PC-9 (cell line): ENCODE results near the gene LRRC72.

ENCODE experiments used
- CTCF ChIP-seq: fragments of 200-600 bp; sonication (generic); conservative IDR thresholded peaks from 2 replicates; pipeline ENCODE4 v1.6.1; 2017; ENCODE audit warnings: mixed run types, antibody characterized with exemption, mild to moderate bottlenecking, moderate library complexity
- EZH2 ChIP-seq: fragments of 200-600 bp; sonication (generic); IDR thresholded peaks from 2 replicates; pipeline ENCODE4 v1.8.0; 2017; ENCODE audit warnings: antibody characterized with exemption, low read depth

DNA sequence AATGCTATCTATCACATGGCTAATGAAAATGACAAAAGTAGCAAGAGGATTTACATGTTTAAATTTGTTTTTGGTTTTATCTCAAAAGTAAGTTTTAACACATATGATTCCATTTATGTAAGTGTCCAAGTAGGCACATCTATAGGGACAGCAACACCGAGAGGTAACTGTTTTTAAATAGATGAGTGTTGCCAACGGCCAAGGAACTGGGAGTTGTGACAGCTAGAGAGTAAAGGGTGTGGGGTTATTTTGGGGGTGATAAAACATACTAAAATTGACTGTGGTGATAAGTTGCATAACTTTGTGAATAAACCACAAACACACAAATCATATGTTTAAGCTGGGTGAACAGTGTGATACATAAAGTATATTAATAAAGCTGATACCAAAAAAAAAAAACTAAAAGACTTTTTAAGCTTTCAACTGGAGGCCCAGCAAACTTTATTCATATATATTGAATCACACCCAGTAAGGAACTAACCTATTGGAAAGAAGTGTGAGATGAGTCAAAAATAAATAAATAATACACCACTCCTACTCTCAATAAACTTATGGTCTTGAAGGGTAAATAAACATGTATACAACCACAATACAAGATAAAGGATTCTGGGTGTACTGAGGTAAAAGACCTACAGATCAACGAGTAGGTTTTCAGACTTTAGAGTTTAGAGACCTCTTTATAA lies 33.0 kb downstream of the LRRC72 start:
- no peak for TF ChIP-seq CTCF
- TF ChIP-seq EZH2, result no peak
